Measurements from ENCODE around the gene METTL22.

Gene METTL22

DNA sequence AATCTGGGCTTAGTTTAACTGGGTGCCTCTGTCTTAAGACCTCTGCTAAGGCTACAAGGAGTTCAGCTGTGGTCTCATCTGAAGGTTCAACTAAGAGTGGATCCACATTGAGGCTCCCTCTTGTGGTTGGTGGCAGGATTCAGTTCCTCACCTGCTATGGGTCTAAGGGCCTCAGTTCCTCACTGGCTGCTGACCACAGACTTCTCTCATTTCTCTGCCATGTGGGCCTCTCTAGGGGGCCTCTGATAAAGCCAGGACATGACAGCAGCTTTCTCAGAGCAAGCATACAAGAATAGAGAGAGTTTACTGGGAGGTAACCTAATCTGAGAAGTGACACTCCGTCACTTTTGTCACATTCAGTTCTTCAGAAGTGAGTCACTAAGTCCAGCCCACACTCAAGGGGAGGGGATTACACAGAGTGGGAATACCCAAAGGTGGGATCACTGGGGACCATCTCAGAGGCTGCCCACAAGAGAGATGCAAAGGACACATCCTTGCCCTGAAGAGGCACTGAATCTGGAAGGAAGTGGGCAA lies 33.8 kb downstream of the METTL22 start:
- no peaks in the 10 kb centered on the region for H3K36me3 ChIP-seq (ENCODE audit: control insufficient read depth in 1 of 2, insufficient read depth in 2 of 2, low read length in 2 of 2)
- H3K27me3 ChIP-seq (ENCODE audit: low read depth, low read length) = no peaks in the 10 kb centered on the region
- no peaks in the 10 kb centered on the region for H3K9me3 ChIP-seq (ENCODE audit: control insufficient read depth in 1 of 2, low read length in 2 of 2)
- H3K27ac ChIP-seq (ENCODE audit: low read length) = no peak overlapping the region
- H3K4me3 ChIP-seq (ENCODE audit: low read depth in 1 of 2, low read length in 2 of 2) = no peak overlapping the region
- no peaks in the 10 kb centered on the region for H3K4me1 ChIP-seq (ENCODE audit: control insufficient read depth in 1 of 2, insufficient read depth in 2 of 2, low read length in 2 of 2)

DNA sequence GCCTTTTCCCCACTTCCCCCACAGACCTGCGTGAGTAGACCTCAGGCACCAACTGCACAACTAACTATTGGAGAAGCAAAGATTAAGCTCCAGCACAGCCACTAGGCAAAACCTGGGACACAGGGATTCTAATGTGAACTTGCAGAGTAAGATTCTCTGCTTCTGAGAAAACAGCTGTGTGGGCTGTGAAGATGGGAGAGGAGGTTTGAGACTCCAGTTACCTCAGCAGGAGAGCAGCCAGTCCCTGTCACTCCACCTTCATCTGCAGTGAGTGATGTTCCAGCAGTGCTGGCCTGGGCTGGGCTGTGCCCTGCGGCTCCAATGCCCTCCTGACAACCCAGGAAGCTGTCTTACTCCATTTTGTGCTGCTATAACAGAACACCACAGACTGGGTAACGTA lies 34.9 kb downstream of the METTL22 start:
- Histone ChIP-seq H3K27ac (ENCODE audit: low read length) (no peak overlapping the region), H3K4me3 (ENCODE audit: low read depth in 1 of 2, low read length in 2 of 2) (no peak overlapping the region), H3K27me3 (ENCODE audit: low read depth, low read length) (no peaks in the 10 kb centered on the region), H3K4me1 (ENCODE audit: control insufficient read depth in 1 of 2, insufficient read depth in 2 of 2, low read length in 2 of 2) (no peaks in the 10 kb centered on the region), H3K36me3 (ENCODE audit: control insufficient read depth in 1 of 2, insufficient read depth in 2 of 2, low read length in 2 of 2) (no peaks in the 10 kb centered on the region), H3K9me3 (ENCODE audit: control insufficient read depth in 1 of 2, low read length in 2 of 2) (no peaks in the 10 kb centered on the region)

DNA sequence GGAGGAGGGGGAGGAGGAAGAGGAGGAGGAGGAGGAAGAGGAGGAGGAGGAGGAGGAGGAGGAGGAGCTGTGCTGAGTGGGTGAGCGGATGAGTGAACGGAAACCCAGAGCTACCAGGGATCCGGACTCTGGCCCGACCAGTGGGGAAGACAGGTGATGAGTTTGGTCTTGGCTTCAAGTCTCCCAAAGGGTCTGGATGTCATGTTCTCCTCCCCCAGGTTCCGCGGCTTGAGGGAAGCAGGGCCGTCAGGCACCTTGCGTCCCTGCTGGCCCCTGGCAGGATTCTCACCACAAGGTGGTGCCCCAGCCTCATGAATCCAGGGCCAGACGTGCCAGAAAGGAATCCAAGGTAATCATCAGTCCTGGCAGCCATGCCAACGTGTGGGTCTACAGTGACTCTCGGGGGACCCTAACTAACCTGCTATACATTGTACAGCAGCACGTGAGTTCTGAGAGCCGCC lies 39.4 kb downstream of the METTL22 start:
- H3K9me3 ChIP-seq (ENCODE audit: control insufficient read depth in 1 of 2, low read length in 2 of 2) = no peaks in the 10 kb centered on the region
- H3K27ac ChIP-seq (ENCODE audit: low read length) = no peak overlapping the region
- no peaks in the 10 kb centered on the region for H3K4me1 ChIP-seq (ENCODE audit: control insufficient read depth in 1 of 2, insufficient read depth in 2 of 2, low read length in 2 of 2)
- no peaks in the 10 kb centered on the region for H3K27me3 ChIP-seq (ENCODE audit: low read depth, low read length)
- H3K36me3 ChIP-seq (ENCODE audit: control insufficient read depth in 1 of 2, insufficient read depth in 2 of 2, low read length in 2 of 2) = peaks cover 6 to 14% of the 10 kb centered on the region in 2 donors
- H3K4me3 ChIP-seq (ENCODE audit: low read depth in 1 of 2, low read length in 2 of 2) = no peak overlapping the region

DNA sequence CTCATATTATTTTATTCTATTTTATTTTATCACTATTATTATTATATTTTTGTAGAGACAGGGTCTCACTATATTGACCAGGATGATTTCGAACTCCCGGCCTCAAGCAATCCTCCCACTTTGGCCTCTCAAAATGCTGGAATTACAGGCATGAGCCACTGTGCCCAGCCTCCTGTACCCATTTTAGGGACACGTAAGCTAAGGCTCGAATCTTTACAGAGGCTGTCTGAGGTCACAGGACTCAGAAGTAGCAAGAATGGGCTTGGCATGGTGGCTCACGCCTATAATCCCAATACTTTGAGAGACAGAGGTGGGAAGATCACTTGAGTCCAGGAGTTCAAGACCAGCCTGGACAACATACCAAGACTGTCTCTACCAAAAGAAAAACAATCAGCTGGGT lies 40.2 kb downstream of the METTL22 start:
- Histone ChIP-seq H3K27ac (ENCODE audit: low read length) (no peak overlapping the region), H3K4me1 (ENCODE audit: control insufficient read depth in 1 of 2, insufficient read depth in 2 of 2, low read length in 2 of 2) (no peaks in the 10 kb centered on the region)

DNA sequence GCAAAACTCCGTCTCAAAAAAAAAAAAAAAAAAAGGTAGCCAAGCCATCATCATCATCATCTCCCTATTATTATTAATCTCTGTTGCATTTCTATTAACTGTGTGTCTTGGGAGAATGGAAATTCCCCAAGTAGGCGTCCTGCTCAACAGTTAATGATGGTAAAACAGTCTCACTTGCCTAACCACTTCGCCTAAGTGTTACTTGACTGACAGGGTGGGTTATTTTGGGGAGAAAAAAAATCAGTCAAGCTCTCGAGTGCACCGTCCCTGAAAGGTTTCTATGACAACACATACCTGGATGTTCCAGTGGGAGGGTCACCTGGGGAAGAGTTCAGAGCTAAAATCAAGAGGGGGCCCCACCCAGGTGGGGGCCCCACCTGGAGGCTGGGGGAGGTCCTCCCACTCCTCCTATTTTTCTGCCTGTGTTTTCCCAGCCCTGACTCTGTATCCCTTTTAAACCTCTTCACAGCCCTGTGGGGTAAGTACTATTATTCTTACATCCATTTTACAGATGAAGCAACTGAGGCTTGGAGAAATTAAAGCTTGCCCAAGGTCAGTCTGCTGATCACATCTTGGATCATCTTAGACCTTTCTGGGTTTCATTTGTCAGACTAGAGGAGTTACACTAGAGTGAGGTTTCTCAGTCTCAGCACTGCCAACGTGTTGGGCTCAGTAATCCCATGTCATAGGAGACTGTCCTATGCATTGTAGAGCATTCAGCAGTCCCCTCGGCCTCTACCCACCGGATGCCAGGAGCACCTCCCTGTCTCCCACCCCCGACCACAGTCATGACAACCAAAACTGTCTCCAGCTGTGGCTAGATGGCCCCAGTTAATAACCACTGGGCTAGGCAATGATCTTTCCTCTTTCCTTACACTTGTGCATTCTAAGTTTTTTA lies 41.9 kb downstream of the METTL22 start:
- H3K27me3 ChIP-seq (ENCODE audit: low read depth, low read length) = no peaks in the 10 kb centered on the region
- no peaks in the 10 kb centered on the region for H3K4me1 ChIP-seq (ENCODE audit: control insufficient read depth in 1 of 2, insufficient read depth in 2 of 2, low read length in 2 of 2)
- H3K4me3 ChIP-seq (ENCODE audit: low read depth in 1 of 2, low read length in 2 of 2) = no peak overlapping the region
- peaks cover 6 to 22% of the 10 kb centered on the region in 2 donors for H3K36me3 ChIP-seq (ENCODE audit: control insufficient read depth in 1 of 2, insufficient read depth in 2 of 2, low read length in 2 of 2)
- no peak overlapping the region for H3K27ac ChIP-seq (ENCODE audit: low read length)
- H3K9me3 ChIP-seq (ENCODE audit: control insufficient read depth in 1 of 2, low read length in 2 of 2) = no peaks in the 10 kb centered on the region

More for the DNA sequence above, 40.2 kb downstream of the METTL22 start:
- Histone ChIP-seq H3K36me3 (ENCODE audit: control insufficient read depth in 1 of 2, insufficient read depth in 2 of 2, low read length in 2 of 2) (peaks cover 6 to 18% of the 10 kb centered on the region in 2 donors), H3K4me3 (ENCODE audit: low read depth in 1 of 2, low read length in 2 of 2) (no peak overlapping the region), H3K9me3 (ENCODE audit: control insufficient read depth in 1 of 2, low read length in 2 of 2) (no peaks in the 10 kb centered on the region), H3K27me3 (ENCODE audit: low read depth, low read length) (no peaks in the 10 kb centered on the region)

DNA sequence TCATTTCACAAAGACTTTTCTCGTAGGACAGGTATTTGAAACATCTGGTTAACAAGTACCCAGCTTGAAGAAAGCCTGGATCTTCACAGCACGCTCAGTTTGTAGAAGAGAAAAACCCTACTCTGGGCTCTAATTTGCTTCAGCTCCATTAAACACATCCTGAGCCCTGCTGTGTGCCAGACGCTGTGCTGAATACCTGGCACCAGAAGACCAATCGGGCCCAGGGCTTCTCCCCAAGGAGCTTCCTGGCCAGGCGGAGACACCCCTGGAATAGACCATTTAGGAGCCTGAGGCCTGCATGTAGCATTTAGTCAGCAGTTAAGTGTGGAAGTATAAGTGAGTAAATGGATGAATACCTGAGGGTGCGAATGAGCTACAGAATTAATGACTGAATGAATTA lies 44.0 kb downstream of the METTL22 start:
- Histone ChIP-seq H3K9me3 (ENCODE audit: control insufficient read depth in 1 of 2, low read length in 2 of 2) (no peaks in the 10 kb centered on the region), H3K27ac (ENCODE audit: low read length) (no peak overlapping the region), H3K36me3 (ENCODE audit: control insufficient read depth in 1 of 2, insufficient read depth in 2 of 2, low read length in 2 of 2) (peaks cover 9 to 26% of the 10 kb centered on the region in 2 donors), H3K4me1 (ENCODE audit: control insufficient read depth in 1 of 2, insufficient read depth in 2 of 2, low read length in 2 of 2) (no peaks in the 10 kb centered on the region), H3K4me3 (ENCODE audit: low read depth in 1 of 2, low read length in 2 of 2) (no peak overlapping the region), H3K27me3 (ENCODE audit: low read depth, low read length) (no peaks in the 10 kb centered on the region)

DNA sequence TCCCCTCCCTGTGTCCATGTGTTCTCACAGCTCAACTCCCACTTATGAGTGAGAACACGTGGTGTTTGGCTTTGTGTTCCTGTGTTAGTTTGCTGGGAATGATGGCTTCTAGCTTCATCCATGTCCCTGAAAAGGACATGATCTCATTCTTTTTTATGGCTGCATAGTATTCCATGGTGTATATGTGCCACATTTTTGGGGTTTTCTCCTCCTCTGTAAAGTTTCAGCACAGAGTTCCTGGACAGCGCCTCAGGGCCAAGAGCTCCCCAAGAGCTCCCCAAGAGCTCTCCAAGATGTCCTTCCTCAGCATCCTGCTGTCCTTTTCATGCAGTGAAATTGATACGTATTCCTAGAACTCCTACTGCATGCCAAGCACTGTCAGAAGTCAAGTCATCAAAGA lies 46.0 kb downstream of the METTL22 start:
- Histone ChIP-seq H3K36me3 (ENCODE audit: control insufficient read depth in 1 of 2, insufficient read depth in 2 of 2, low read length in 2 of 2) (peaks cover 9 to 26% of the 10 kb centered on the region in 2 donors), H3K4me3 (ENCODE audit: low read depth in 1 of 2, low read length in 2 of 2) (no peak overlapping the region), H3K4me1 (ENCODE audit: control insufficient read depth in 1 of 2, insufficient read depth in 2 of 2, low read length in 2 of 2) (no peaks in the 10 kb centered on the region), H3K9me3 (ENCODE audit: control insufficient read depth in 1 of 2, low read length in 2 of 2) (no peaks in the 10 kb centered on the region), H3K27ac (ENCODE audit: low read length) (no peak overlapping the region), H3K27me3 (ENCODE audit: low read depth, low read length) (no peaks in the 10 kb centered on the region)

DNA sequence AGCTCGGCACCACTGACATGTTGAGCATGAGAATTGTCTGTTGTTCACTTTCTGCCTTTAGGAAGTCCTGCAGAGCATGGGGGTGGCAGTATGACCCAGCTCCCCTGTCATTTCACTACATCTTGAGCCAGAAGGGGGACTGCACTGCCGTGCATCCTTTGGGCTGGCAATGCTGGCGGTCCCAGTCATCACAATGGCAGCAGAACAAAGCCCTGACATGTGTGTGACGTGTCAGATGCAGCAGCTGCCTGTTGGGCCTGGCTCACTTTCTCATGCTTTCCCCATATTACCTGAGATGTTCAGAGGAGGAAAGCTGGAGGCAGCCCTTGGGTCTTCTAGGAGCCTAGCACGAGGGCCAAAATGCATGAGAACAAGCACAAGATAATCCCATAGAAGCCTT lies 46.6 kb downstream of the METTL22 start:
- no peaks in the 10 kb centered on the region for H3K4me1 ChIP-seq (ENCODE audit: control insufficient read depth in 1 of 2, insufficient read depth in 2 of 2, low read length in 2 of 2)
- no peaks in the 10 kb centered on the region for H3K27me3 ChIP-seq (ENCODE audit: low read depth, low read length)
- H3K36me3 ChIP-seq (ENCODE audit: control insufficient read depth in 1 of 2, insufficient read depth in 2 of 2, low read length in 2 of 2) = peaks cover 9 to 26% of the 10 kb centered on the region in 2 donors
- no peaks in the 10 kb centered on the region for H3K9me3 ChIP-seq (ENCODE audit: control insufficient read depth in 1 of 2, low read length in 2 of 2)
- no peak overlapping the region for H3K27ac ChIP-seq (ENCODE audit: low read length)
- H3K4me3 ChIP-seq (ENCODE audit: low read depth in 1 of 2, low read length in 2 of 2) = no peak overlapping the region

DNA sequence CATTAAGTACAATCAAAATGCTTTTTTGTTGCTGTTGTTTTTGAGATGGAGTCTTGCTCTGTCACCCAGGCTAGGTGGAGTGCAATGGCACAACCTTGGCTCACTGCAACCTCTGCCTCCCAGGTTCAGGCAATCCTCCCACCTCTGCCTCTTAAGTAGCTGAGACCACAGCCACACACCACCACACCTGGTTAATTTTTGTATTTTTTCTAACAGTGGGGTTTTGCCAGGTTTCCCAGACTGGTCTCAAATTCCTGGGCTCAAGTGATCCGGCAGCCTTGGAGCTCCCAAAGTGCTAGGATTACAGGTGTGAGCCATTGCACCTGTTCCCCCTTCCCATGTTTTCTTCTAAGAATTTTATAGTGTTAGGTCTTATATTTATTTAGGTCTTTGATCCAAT lies 48.0 kb downstream of the METTL22 start:
- Histone ChIP-seq H3K4me1 (ENCODE audit: control insufficient read depth in 1 of 2, insufficient read depth in 2 of 2, low read length in 2 of 2) (no peaks in the 10 kb centered on the region), H3K4me3 (ENCODE audit: low read depth in 1 of 2, low read length in 2 of 2) (no peak overlapping the region), H3K9me3 (ENCODE audit: control insufficient read depth in 1 of 2, low read length in 2 of 2) (no peaks in the 10 kb centered on the region), H3K27me3 (ENCODE audit: low read depth, low read length) (no peaks in the 10 kb centered on the region), H3K36me3 (ENCODE audit: control insufficient read depth in 1 of 2, insufficient read depth in 2 of 2, low read length in 2 of 2) (peaks cover 9 to 23% of the 10 kb centered on the region in 2 donors), H3K27ac (ENCODE audit: low read length) (no peak overlapping the region)

DNA sequence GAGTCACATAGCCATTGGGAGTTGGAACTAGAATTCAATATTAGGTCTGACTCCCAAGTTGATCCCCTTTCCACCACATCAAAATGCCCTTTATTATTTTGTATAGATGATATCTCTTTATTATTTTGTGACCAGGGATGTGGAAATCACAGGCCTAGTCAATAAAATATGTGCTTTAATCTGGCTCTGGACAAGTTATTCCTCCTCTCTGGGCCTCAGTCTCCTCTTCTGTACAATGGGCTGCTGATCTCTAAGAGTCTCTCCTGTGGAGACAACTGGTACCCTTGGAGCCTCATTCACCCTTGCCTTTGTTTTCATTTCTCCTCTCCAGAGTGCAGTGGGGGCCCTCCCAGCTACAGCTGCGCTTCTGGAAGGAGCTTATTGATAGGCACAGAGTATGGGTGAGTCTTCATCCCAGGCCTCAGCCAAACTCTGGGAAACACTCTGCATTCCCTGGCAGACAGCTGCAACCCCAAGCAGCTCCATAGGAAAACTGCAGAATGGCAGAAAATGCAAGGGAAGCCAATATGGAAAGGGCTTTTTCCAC lies 48.6 kb downstream of the METTL22 start:
- H3K36me3 ChIP-seq (ENCODE audit: control insufficient read depth in 1 of 2, insufficient read depth in 2 of 2, low read length in 2 of 2) = peaks cover 9 to 19% of the 10 kb centered on the region in 2 donors
- peaks cover 2 to 6% of the 10 kb centered on the region in 2 donors for H3K4me1 ChIP-seq (ENCODE audit: control insufficient read depth in 1 of 2, insufficient read depth in 2 of 2, low read length in 2 of 2)
- H3K4me3 ChIP-seq (ENCODE audit: low read depth in 1 of 2, low read length in 2 of 2) = no peak overlapping the region
- H3K9me3 ChIP-seq (ENCODE audit: control insufficient read depth in 1 of 2, low read length in 2 of 2) = no peaks in the 10 kb centered on the region
- H3K27me3 ChIP-seq (ENCODE audit: low read depth, low read length) = no peaks in the 10 kb centered on the region
- H3K27ac ChIP-seq (ENCODE audit: low read length) = no peak overlapping the region

DNA sequence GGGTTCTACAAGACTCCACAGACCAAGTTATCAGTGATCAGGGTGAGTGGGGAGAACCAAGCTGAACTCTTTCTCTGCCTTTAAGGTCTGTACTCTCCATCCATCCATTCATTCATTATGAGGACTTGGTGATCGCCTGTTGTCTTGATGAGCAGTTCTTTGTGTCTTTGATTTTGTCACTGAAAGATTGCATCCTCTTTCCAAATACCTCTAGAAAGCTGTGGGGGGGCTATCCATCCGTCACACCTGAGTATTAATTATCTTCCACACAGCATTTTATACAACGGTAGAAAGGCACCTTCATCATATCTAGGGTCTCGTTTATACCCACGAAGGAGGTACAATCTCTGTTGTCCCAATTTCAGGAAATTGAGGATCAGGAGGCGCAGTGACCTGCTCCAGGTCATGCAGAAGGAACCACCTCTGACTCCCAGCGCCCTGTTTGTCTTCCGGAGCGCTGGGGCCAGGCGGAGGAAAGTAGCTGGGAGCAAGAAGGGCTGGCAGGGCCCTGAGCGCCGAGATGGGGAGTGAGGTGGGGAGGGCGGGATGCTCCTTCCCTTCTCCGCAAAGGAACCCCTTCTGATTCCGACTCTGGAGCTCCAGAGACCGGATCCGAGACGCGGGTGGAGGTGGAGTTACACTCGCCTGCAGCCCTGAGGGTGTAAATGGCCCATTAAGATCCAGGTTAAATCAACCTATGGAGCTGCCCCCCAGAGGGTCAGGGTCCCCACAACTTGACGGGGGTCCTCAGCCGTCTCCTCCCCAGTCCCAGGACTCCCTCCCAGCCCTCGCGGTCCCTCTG lies 52.3 kb downstream of the METTL22 start:
- peaks cover 6 to 8% of the 10 kb centered on the region in 2 donors for H3K4me1 ChIP-seq (ENCODE audit: control insufficient read depth in 1 of 2, insufficient read depth in 2 of 2, low read length in 2 of 2)
- no peaks in the 10 kb centered on the region for H3K27me3 ChIP-seq (ENCODE audit: low read depth, low read length)
- no peak overlapping the region for H3K27ac ChIP-seq (ENCODE audit: low read length)
- H3K9me3 ChIP-seq (ENCODE audit: control insufficient read depth in 1 of 2, low read length in 2 of 2) = no peaks in the 10 kb centered on the region
- peaks cover 3 to 4% of the 10 kb centered on the region in 2 donors for H3K36me3 ChIP-seq (ENCODE audit: control insufficient read depth in 1 of 2, insufficient read depth in 2 of 2, low read length in 2 of 2)
- H3K4me3 ChIP-seq (ENCODE audit: low read depth in 1 of 2, low read length in 2 of 2) = peak overlapping the region; percentile 73 to 78
